Left ventricle myocardium inferior (tissue), 1 donor: ENCODE results near the gene RPLP2. TPM values are rescaled to one million over a fixed set of nuclear protein-coding genes. Genes with fewer than 3 reads are reported as not detected.

Experiments
- DNase-seq: peaks from one replicate; pipeline ENCODE4 v3.0.0-alpha.2; 2020
- H3K27ac ChIP-seq: fragments of 200-600 bp; replicated peaks from 2 replicates; pipeline ENCODE4 v1.8.0; 2021
- H3K27me3 ChIP-seq: fragments of 200-600 bp; 2 replicates; pipeline ENCODE4 v1.8.0; 2021; ENCODE audit warnings: low read depth
- H3K36me3 ChIP-seq: fragments of 200-600 bp; 2 replicates; pipeline ENCODE4 v1.8.0; 2021
- H3K4me1 ChIP-seq: fragments of 200-600 bp; 2 replicates; pipeline ENCODE4 v1.8.0; 2021
- H3K4me3 ChIP-seq: fragments of 200-600 bp; 2 replicates; pipeline ENCODE4 v1.8.0; 2021; ENCODE audit warnings: mild to moderate bottlenecking, moderate library complexity
- H3K9me3 ChIP-seq: fragments of 200-600 bp; replicated peaks from 2 replicates; pipeline ENCODE4 v1.8.0; 2021
- intact Hi-C: fragments of 100-400 bp; cut with micrococcal nuclease; formaldehyde crosslinking; loops from one replicate; pipeline ENCODE4 v1.11.0; 2022
- total RNA-seq: library from RNA; stranded (reverse); fragmentation: NEBNext Ultra II Directional; extraction: Animal tissue kit (Norgen Biotek cat#: 25700); gene quantifications from one replicate; pipeline ENCODE4 v1.2.1, GENCODE V29; 2021
- TF ChIP-seq, protein P1 (sequence below): fragments of 200-600 bp; IDR thresholded peaks from 2 replicates; pipeline ENCODE4 v1.8.0; 2021; ENCODE audit warnings: antibody characterized with exemption, mild to moderate bottlenecking, borderline replicate concordance
- donor health status: DM: no; HTN: yes; CAD: no; lungs with severe emphysema.

RPLP2 gene
- total RNA-seq, 1 donor from 2014 or later = 871 TPM

DNA sequence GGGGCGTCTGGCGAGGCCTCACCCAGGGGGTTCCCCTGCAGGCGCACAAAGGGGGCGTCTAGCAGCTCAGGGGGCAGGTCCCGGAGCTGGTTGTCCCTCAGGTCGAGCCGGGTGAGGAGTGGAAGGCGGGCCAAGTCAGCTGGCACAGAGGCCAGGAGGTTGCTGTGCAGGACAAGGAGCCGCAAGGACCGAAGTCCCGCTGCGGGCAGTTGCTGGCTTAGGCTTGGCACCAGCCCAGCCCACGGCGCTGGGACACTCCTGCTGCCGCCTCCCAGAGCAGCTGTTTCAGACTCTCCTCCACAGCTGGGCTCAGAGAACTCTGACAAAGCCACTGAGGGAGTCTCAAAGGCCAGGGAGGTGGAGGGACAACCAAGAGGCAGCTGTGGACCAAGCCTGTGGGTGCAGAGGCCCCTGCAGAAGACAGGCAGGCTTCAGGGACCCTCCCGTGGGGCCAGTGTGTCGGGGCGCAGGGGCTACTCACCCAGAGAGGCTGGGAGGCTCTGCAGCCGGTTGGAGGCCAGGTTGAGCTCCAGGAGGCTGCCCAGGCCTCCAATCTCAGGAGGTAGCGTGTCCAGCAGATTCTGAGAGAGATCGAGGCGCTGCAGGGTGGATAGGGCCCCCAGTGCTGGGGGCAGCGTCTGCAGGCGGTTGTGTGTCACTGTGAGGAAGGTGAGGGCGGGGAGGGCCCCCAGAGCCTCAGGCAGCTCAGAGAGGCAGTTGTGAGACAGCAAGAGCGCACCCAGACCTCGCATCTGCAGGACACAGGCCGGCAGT is 6.9 kb upstream of the RPLP2 start:
- Histone ChIP-seq H3K27me3 (no peaks in the 10 kb centered on the region), H3K27ac (no peak overlapping the region), H3K4me1 (peaks cover 44% of the 10 kb centered on the region), H3K36me3 (peaks cover 36% of the 10 kb centered on the region), H3K4me3 (no peak overlapping the region), H3K9me3 (no peaks in the 10 kb centered on the region)
- DNase-seq = no peak
- intact Hi-C loops = no loop called here
- TF ChIP-seq, protein P1, sequence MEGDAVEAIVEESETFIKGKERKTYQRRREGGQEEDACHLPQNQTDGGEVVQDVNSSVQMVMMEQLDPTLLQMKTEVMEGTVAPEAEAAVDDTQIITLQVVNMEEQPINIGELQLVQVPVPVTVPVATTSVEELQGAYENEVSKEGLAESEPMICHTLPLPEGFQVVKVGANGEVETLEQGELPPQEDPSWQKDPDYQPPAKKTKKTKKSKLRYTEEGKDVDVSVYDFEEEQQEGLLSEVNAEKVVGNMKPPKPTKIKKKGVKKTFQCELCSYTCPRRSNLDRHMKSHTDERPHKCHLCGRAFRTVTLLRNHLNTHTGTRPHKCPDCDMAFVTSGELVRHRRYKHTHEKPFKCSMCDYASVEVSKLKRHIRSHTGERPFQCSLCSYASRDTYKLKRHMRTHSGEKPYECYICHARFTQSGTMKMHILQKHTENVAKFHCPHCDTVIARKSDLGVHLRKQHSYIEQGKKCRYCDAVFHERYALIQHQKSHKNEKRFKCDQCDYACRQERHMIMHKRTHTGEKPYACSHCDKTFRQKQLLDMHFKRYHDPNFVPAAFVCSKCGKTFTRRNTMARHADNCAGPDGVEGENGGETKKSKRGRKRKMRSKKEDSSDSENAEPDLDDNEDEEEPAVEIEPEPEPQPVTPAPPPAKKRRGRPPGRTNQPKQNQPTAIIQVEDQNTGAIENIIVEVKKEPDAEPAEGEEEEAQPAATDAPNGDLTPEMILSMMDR = no peak

GRCh38 chr11:803467-803742 is 6.4 kb upstream of the RPLP2 start:
- H3K9me3 ChIP-seq = no peaks in the 10 kb centered on the region
- no peak for DNase-seq
- no peak overlapping the region for H3K27ac ChIP-seq
- intact Hi-C loops = no loop called here
- peaks cover 36% of the 10 kb centered on the region for H3K36me3 ChIP-seq
- H3K4me1 ChIP-seq = peaks cover 46% of the 10 kb centered on the region
- TF ChIP-seq, protein P1 = no peak
- no peak overlapping the region for H3K4me3 ChIP-seq
- no peaks in the 10 kb centered on the region for H3K27me3 ChIP-seq

- peaks cover 36% of the 10 kb centered on the region for H3K36me3 ChIP-seq
- no peaks in the 10 kb centered on the region for H3K9me3 ChIP-seq
- no peaks in the 10 kb centered on the region for H3K27me3 ChIP-seq
- DNase-seq = no peak
- H3K27ac ChIP-seq = peak overlapping the region; percentile 97
- H3K4me1 ChIP-seq = peaks cover 48% of the 10 kb centered on the region
- intact Hi-C loops = no loop called here
- H3K4me3 ChIP-seq = peak overlapping the region; percentile 77
- TF ChIP-seq, protein P1 = no peak
These were observed 5.8 kb upstream of the RPLP2 start for GRCh38 chr11:803770-804598.

DNA sequence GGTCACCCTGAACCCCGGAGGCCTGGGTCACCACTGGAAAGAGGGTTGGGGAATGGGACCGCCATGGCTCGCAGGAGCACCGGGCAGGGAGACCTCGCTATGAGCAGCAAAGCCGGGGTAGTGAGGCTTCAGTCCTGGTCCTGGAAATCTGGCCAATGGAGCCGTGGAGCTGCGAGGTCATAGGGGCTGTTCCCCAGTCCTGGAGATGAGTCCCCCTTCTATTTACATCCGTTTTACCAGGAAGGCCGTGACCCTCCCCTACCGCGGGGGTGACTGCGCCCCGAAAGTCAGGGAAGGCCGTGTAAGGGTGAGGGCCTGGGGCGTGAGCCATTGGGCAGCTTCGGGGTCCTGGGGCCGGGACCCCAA is 5.2 kb upstream of the RPLP2 start:
- Histone ChIP-seq H3K9me3 (no peaks in the 10 kb centered on the region), H3K4me3 (peak overlapping the region; percentile 77), H3K4me1 (peaks cover 52% of the 10 kb centered on the region), H3K27ac (peak overlapping the region; percentile 97), H3K27me3 (no peaks in the 10 kb centered on the region), H3K36me3 (peaks cover 34% of the 10 kb centered on the region)
- DNase-seq = no peak
- TF ChIP-seq, protein P1 = no peak
- intact Hi-C loops = no loop called here

GRCh38 chr11:808427-809286 is 1.1 kb upstream of the RPLP2 start:
- no peaks in the 10 kb centered on the region for H3K9me3 ChIP-seq
- H3K4me1 ChIP-seq = peaks cover 62% of the 10 kb centered on the region
- H3K27me3 ChIP-seq = no peaks in the 10 kb centered on the region
- H3K36me3 ChIP-seq = peaks cover 25% of the 10 kb centered on the region
- DNase-seq = no peak
- peak overlapping the region; percentile 99 for H3K4me3 ChIP-seq
- TF ChIP-seq, protein P1 = no peak
- peak overlapping the region; percentile 98 for H3K27ac ChIP-seq
- intact Hi-C loops = no loop called here
